Measurements from ENCODE around the gene WDR81. TPM values are rescaled to one million over a fixed set of nuclear protein-coding genes. Genes with fewer than 3 reads are reported as not detected.
"Not testable (repeated sequence)": the region's sequence is repeated elsewhere in the genome, so short reads cannot be mapped to it uniquely, and the experiment has no call there.

Gene WDR81
- total RNA-seq, 2 donors from 2014 or later = 39.2 to 72.9 TPM

DNA sequence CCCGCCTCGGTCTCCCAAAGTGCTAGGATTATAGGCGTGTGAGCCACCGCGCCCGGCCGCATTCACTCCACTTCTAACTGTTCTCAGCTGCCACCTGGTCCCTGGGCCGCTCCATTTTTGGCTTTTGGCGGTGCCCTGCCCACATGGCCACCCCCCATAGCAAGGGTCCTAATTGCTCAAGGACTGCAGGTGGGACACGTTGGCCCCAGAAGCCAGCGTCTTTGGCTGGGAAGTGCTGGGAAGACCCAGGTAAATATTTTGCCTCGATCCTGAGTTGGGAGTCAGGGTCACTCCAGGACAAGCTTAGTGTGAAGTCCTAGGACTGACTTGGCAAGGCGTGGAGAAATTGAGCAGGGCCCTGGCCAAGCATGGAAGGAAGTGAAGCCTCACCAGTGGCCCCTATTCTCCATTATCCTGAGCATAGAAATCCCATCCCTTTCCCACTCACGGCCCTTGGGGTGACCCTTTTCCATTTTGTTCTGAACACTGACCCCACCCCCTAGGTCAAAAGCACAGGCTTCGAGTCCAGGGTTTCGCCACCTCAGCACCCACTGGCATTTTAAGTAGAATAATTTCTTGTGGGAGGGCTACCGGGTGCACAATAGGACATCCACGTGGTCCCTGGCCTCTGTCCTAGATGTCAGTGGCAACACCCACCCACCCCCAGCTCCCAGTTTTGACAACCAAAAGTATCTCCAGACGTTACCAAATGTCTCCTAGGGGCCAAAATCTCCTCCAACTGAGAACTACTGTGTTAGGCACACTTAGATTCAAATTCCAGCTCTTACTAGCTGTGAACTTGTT is 5.9 kb upstream of the WDR81 start:
- intact Hi-C loops (cut with DNase I) = loop anchor here (10.0 kb wide), 1 partner anchor 144 kb away; no protein-coding TSS in a partner anchor
- H3K4me1 ChIP-seq (replicated peaks) = peaks cover 9% of the 10 kb centered on the region
- 78% methylated on average over 19 of the region's 19 CpGs for WGBS
- peaks cover 0 to 2% of the 10 kb centered on the region in 2 donors for H3K36me3 ChIP-seq
- H3K9me3 ChIP-seq = no peaks in the 10 kb centered on the region
- TF ChIP-seq CTCF (IDR thresholded peaks at IDR 0.05) = no peak
- TF ChIP-seq POLR2A (IDR thresholded peaks at IDR 0.05) = no peak
- no peak for TF ChIP-seq POLR2AphosphoS5 (IDR thresholded peaks at IDR 0.05)
- H3K4me3 ChIP-seq = no peak overlapping the region
- DNase-seq (ENCODE audit: low spot score) = no peak
- H3K27me3 ChIP-seq (replicated peaks; ENCODE audit: insufficient read depth) = no peaks in the 10 kb centered on the region
- peak overlapping the region; percentile 99 to 100 for H3K27ac ChIP-seq

GRCh38 chr17:1720856-1721386 is 3.6 kb upstream of the WDR81 start:
- peak; percentile 86 to 97 (median 93) for TF ChIP-seq CTCF (IDR thresholded peaks at IDR 0.05)
- TF ChIP-seq POLR2AphosphoS5 (IDR thresholded peaks at IDR 0.05) = peak; percentile 49
- no peak for TF ChIP-seq POLR2A (IDR thresholded peaks at IDR 0.05)
- Histone ChIP-seq H3K27ac (no peak overlapping the region), H3K4me3 (no peak overlapping the region), H3K27me3 (replicated peaks; ENCODE audit: insufficient read depth) (no peaks in the 10 kb centered on the region), H3K4me1 (replicated peaks) (peaks cover 4% of the 10 kb centered on the region), H3K9me3 (no peaks in the 10 kb centered on the region), H3K36me3 (no peaks in the 10 kb centered on the region)
- DNase-seq (ENCODE audit: low spot score) = peak; percentile 56
- intact Hi-C loops (cut with DNase I) = loop anchor here (2.0 to 5.0 kb wide), 3 partner anchors 64 to 311 kb away; partner anchors contain the start of gene DPH1
- 39% methylated on average over 11 of the region's 11 CpGs for WGBS

DNA sequence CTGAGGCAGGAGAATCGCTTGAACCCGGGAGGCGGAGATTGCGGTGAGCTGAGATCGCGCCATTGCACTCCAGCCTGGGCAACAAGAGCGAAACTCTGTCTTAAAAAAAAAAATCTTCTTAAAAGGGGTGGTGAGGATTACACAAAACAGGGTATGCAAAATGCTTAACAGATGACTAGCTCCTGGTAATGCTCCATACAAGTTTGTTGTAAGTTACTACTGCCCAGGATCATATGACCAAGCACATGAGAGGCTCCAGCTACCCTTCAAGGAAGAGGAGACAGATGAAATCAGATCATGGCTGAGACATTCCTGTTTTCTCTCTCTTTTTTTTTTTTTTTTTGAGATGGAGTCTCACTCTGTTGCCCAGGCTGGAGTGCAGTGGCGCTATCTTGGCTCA is 2.5 kb upstream of the WDR81 start:
- H3K4me1 ChIP-seq (replicated peaks); H3K27ac ChIP-seq; H3K4me3 ChIP-seq; H3K36me3 ChIP-seq; H3K27me3 ChIP-seq (replicated peaks; ENCODE audit: insufficient read depth); DNase-seq (ENCODE audit: low spot score); H3K9me3 ChIP-seq: not testable (repeated sequence)
- intact Hi-C loops (cut with DNase I) = loop anchor here (5.0 kb wide), 2 partner anchors 145 to 310 kb away; partner anchors contain the start of gene DPH1
- WGBS = 97% methylated on average over 8 of the region's 8 CpGs

DNA sequence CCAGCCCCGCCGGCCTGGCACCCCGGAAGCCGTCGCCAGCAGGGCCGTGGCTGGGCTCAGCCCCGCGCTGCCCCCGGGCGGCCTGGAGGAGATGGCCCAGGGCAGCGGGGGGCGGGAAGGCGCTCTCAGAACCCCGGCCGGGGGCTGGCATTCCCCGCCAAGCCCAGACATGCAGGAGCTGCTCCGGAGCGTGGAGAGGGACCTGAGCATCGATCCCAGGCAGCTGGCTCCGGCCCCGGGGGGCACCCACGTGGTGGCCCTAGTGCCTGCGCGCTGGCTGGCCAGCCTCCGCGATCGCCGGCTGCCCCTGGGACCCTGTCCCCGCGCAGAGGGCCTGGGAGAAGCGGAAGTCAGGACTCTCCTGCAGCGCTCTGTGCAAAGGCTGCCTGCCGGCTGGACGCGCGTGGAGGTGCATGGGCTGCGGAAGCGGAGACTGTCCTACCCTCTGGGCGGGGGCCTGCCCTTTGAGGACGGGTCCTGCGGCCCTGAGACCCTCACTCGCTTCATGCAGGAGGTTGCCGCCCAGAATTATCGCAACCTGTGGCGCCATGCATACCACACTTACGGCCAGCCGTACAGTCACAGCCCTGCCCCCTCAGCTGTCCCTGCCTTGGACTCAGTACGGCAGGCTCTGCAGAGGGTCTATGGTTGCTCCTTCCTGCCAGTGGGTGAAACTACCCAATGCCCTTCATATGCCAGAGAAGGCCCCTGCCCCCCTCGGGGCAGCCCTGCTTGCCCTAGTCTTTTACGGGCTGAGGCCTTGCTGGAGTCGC is 551 bp downstream of the WDR81 start:
- Histone ChIP-seq H3K27ac (peak overlapping the region; percentile 79 to 81), H3K36me3 (no peaks in the 10 kb centered on the region), H3K27me3 (replicated peaks; ENCODE audit: insufficient read depth) (no peaks in the 10 kb centered on the region), H3K9me3 (no peaks in the 10 kb centered on the region), H3K4me1 (replicated peaks) (peaks cover 4% of the 10 kb centered on the region), H3K4me3 (peak overlapping the region; percentile 64 to 68)
- DNase-seq (ENCODE audit: low spot score) = no peak
- TF ChIP-seq POLR2A (IDR thresholded peaks at IDR 0.05) (no peak), POLR2AphosphoS5 (IDR thresholded peaks at IDR 0.05) (no peak), CTCF (IDR thresholded peaks at IDR 0.05) (no peak)
- intact Hi-C loops (cut with DNase I) = loop anchor here (5.0 kb wide), 2 partner anchors 142 to 307 kb away; partner anchors contain the start of gene DPH1
- 17% methylated on average over 22 of the region's 51 CpGs for WGBS
